ENCODE data around the gene METTL24.
"Not testable (repeated sequence)": the region's sequence is repeated elsewhere in the genome, so short reads cannot be mapped to it uniquely, and the experiment has no call there.

Gene METTL24

DNA sequence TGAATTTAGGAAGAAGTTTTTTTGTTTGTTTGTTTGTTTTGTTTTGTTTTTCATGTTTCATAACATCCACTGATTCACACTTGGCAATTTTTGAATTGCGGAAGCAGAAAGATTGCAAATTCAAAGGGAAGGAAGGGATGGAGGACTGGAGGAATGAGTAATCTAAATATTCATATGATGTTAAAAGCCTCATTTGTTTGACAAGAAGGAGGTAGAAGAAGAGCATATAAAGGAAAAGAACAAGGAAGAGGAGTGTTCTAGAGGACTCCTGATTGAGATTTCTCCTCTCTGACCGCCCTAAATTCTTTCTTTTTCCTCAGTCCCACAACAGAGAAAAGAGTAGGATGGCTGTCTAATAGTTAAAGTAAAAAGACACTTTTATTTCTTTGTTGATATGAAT lies 88.5 kb downstream of the METTL24 start:
- DNase-seq (ENCODE audit: low read depth in 2 of 2): no peak

DNA sequence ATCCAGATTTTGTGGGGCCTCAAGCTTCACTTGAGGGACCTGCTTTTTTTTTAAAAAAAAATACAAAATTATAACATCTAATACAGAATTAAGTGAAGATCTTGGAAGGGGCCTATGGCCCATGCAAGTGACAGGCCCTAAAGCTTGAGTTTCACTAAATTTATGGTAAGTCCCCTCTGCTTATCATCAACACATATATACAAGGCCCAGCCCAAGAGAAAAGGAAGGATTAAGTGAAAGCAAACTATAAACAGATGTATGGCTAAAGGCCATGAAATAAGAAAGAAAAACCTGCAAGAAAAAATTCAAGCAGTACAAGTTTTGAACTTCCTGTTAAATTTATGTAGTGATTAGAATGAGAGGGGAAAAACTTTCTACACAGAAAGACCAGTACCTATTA lies 91.2 kb downstream of the METTL24 start:
- no peak for DNase-seq (ENCODE audit: low read depth in 2 of 2)

DNA sequence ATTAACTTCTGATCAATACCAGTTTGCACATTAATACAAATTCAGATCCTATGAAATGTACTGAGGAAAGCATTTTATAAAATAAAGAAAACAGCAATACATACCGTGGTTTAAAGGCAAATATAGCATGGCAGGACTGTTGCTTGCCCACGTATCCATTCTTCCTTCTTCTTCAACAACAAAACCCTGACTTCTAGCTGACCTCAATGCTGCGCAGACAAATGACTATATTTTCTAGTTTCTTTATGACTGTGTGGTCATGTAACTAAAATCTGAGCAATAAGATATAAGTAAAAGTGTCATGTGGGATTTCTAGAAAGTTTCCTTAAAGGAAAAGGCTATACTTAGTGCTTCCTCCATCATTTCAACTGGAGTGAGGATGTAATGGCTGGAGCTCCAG lies 92.9 kb downstream of the METTL24 start:
- DNase-seq (ENCODE audit: low read depth in 2 of 2): no peak

DNA sequence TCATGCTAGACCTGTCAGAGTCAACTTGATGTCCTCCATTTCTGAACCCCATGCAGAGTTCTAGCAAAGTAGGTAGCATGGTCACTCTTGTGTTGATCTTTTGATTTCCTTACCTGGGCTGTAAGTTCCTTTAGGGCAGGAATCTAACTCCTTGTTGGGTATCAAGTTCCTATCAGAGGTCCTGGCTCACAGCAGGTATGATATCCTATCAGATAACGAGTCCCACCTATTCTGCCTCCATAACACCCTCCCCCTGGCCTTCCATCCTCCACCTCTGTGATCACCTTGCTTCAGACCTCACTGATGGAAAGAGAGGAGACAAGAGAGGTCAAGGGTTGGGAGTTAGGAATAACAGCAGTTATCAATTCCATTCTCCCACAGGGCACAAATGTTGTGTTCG lies 101.8 kb downstream of the METTL24 start:
- no peak for DNase-seq (ENCODE audit: low read depth in 2 of 2)

DNA sequence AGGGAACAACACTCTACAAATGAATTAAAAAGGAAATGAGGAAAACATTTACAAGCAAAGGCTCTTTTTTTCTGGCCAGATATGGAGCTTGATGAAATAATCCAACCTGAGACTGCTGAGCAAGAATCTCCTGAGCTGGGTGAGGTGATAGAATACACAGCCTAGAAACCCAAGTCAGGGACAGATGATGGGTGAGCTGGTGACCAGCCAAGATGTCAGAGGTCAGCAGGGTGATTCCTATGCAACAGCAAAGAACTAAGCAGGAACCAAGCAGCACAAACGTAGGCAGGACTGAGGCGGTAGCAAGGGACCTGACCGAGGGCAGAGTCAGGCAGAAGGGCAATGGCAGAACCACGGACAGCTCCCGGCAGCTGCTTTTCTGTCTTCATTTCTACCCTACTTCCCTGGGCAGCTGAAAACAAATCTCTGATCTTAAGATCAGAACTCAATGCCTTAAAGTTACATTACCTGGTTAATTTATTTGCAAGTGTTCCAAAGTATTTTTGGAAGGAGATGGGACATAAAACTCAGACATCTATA lies 102.9 kb downstream of the METTL24 start:
- DNase-seq (ENCODE audit: low read depth in 2 of 2): no peak

DNA sequence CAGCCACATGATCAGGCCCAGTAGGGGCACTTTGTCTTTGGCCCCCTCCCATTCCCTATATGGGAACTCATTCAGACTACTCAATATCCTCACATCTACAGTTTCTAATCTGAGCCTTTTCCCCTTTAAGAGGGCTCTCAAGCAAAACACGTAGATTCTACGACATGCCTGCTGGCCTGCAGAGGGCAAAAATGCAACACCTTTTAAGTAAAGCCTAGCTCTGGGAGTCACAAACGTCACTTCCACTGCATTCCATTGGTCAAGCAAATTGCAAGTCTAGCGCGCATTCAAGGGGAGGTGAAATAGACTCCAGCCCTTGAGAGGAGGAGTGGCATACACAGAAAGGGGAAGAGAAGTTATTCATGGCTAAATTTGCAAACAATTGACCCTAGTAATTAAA lies 107.3 kb downstream of the METTL24 start:
- DNase-seq (ENCODE audit: low read depth in 2 of 2): no peak

DNA sequence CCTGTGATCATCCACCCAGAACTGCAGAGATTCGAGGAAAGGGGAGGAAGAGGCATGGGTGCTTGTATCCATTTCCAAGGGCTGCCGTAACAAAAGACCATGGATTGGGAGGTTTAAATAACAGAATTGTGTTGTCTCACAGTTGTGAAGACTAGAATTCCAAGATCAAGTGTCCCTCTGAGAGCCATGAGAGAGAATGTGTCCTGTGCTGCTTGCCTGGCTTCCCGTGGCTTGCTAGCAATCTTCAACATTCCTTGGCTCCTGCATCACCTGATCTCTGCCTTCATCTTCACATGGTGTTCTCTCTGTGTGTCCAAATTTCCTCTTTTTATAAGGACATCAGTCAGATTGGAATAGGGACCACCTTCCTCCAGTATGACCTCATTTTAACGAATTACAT lies 108.1 kb downstream of the METTL24 start:
- no peak for DNase-seq (ENCODE audit: low read depth in 2 of 2)

DNA sequence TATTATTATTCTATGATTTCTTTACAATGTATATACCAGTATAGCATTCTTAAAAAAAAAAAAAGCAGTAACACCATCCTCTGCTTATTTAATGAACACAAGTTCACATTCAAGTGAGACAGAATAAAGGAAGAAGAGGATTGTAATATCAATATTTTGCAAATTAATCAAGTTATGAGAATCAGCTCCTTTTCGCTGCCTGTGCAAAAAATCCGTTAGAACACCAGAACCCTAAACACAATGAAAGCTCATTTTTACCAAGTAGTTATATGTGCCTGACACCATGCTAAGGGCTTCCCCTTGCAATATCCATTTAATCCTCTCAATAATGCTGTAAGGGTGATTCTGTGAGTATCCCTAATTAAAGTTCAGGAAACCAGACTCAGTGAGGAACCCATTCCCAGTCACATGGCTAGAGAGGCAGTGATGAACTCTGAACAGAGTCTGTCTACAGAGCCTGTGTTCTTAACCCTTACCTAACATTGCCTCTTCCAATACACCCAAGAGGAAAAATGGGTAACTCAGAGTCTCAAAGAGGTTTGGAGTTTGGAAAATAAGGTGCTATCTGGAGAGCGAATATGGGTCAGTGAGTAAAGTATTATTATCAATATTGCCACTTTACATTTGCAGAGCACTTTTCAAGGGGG lies 111.1 kb downstream of the METTL24 start:
- no peak for DNase-seq (ENCODE audit: low read depth in 2 of 2)

DNA sequence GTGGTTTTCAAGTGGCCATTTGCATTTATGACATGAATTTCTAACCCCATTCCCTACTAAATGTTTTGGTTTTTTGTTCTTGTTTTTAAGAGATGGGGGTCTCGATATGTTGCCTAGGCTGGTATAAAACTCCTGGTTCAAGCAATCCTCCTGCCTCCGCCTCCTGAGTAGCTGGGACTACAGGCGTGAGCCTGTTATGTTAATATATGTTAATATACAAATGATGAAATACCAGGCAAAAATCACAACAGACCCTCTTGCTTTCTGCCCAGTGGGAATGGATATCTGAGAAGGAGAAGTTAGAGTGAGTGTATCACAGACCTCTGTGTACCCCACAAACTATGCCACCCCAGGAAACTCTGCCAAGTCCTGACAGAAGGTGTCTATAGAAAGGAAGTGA lies 111.8 kb downstream of the METTL24 start:
- no peak for DNase-seq (ENCODE audit: low read depth in 2 of 2)

DNA sequence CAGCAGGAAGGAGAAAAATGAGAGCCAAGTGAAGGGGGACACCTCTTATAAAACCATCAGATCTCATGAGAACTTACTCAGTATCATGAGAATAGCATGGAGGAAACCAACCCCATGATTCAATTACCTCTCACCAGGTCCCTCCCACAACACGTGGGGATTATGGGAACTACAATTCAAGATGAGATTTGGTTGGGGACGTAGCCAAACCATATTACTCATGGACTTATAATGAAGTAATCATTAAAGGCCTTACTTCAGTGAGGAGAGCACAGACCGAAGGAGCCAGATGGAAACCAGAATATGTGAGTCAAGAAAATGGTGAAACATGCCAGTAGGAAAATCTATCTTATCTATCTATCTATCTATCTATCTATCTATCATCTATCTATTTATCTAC lies 113.5 kb downstream of the METTL24 start:
- DNase-seq (ENCODE audit: low read depth in 2 of 2): not testable (repeated sequence)

DNA sequence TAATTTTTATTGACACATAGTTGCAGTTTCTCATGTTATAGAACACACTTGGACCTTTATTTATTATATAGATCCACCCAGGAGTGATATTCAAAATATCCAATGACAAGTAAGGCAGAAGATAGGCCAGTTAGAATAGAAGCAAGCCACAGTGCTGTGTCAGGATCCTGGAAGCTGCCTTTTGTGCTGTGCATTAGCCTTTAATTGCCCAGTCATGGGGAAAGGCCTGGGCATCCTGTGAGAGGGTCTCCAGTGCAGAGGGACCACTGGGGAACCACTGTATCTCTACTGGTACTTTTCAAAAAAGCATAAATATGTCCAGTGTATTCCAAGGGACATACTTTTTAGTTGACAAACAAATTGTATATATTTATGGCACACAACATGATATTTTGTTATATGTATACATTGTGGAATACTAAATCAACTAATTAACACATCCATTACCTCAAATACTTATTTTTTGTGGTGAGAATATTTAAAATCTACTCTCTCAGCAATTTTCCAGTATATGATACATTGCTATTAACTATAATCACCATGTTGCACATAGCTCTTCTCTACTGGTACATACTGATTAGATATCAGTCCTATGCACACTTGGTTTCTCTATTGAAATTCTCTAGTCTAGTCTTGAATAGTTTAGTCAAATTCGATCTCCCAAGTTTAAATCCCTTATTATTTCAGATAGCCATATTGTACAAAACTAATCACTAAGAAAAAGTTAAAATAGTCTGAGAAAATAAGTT lies 118.4 kb downstream of the METTL24 start:
- DNase-seq (ENCODE audit: low read depth in 2 of 2): no peak

DNA sequence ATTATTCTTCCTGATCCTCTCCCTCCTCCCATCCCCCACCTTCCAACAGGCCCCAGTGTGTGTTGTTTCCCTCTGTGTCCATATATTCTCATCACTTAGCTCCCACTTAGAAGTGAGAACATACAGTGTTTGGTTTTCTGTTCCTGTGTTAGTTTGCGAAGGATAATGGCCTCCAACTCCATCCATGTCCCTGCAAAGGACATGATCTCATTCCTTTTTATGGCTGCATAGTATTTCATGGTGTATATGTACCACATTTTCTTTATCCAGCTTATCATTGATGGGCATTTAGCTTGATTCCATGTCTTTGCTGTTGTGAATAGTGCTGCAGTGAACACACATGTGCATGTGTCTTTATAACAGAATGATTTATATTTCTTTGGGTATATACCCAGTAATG lies 122.1 kb downstream of the METTL24 start:
- DNase-seq (ENCODE audit: low read depth in 2 of 2): not testable (repeated sequence)

DNA sequence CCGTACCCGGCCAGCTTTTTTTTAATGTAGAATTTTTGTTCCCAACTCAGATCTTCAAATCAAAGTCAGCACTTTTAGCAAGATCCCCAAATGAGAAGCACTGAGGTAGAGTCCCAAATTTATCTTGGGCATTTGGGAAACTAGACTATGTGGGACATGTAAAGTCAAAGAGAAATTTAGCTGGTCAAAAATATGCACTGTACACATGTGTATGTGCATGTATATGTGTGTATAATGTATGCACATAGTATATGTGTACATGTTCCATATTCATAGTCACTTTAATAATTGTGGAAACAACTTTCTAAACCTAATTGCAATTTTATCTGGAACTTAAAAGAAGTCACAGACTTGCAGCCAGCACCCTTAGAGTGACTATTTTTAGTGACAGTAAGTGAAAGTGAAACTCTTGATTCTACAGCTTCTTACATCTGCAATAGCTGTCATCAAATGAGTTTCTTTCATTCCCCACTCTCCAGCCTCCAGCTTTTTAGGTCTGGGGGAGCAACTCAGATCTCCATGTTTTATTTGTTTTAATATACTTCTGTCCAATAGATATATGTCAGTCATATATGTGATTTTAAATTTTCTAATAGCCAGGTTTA lies 124.3 kb downstream of the METTL24 start:
- DNase-seq (ENCODE audit: low read depth in 2 of 2): no peak

DNA sequence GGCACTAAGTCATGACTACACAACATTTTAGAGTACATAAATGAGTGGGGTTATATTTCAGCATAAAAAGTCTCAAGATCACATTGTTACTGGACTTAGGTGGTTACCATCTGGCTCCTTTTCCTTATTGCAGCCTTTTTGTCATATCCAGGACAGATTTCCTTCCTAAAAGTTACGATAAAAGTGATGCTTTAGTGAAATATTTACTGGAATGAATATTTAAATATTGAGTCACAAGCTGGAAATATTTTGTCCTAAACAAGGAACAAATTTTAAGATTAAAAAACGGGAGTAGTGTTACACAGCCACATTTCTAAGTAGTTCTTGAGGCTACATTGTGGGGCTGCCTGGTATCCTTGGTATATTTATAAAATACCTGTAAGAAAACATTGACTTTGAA lies 125.7 kb downstream of the METTL24 start:
- no peak for DNase-seq (ENCODE audit: low read depth in 2 of 2)

DNA sequence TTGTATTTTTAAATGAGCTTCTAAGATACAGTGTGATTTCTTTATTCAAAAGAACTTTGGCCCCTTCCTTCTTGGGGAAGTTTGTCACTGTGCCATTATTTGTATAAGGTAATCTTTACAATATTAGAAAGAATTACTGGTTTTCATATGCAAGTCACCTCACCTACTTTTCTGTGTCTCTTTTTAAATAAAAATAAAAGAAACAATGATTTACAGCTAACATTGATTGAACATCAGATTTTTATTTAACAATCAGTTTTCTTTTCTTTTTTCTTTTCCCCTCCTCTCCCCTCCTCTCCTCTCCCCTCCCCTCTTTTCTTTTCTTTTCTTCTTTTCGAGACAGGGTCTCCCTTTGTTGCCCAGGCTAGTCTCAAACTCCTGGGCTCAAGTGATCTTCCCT lies 131.9 kb downstream of the METTL24 start:
- no peak for DNase-seq (ENCODE audit: low read depth in 2 of 2)

DNA sequence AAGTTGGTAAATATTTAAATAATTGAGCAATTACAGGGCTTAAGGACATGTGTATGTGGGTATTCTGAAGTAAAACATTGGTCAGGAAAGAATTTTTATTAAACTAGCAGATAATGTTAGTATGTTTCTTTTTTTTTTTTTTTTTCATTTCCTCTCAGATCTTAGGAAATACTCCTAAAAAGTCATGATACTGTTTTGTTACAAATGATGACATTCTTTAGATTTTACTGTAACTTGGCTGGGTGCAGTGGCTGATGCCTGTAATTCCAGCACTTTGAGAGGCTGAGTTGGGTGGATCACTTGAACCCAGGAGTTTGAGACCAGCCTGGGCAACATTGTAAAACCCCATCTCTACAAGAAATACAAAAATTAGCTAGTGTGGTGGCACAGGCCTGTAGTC lies 136.4 kb downstream of the METTL24 start:
- DNase-seq (ENCODE audit: low read depth in 2 of 2): no peak

DNA sequence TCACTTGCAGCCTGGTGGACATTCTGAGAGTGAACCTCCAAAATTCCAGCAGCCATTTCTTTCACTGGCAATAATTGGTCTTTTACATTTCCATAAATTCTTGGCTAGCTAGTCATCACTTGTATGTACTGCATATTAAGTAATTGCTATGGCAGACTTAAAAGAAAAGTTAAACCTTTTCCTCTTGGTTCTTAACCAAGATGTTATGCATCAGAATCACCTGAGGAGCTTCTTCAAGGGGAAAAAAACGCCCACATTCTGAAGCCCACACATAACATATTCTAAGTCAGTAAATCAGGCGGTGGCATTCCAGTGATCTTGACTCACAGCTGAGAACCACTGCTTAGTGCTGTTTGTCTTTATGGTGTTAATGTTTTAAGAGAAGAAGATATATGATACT lies 140.9 kb downstream of the METTL24 start:
- DNase-seq (ENCODE audit: low read depth in 2 of 2): no peak

DNA sequence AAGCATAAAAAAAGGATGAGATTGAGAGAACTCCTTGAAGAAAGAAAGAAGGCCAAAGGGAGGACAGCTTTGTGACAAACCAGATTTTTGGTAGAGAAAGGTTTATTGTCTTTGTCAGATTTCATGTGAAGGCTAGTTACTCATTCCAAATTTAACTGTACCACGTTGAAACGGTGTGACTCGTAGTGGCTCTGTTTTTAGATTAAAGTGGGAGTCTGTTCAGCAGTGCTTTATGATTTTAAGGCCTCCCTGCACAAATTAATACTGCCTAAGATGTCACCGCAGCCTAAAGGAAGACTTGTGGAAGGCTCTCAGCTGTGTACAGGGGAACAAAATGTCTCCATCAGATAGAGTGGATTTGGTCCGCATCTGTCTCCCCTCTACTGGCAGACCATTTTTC lies 142.0 kb downstream of the METTL24 start:
- DNase-seq (ENCODE audit: low read depth in 2 of 2): no peak

DNA sequence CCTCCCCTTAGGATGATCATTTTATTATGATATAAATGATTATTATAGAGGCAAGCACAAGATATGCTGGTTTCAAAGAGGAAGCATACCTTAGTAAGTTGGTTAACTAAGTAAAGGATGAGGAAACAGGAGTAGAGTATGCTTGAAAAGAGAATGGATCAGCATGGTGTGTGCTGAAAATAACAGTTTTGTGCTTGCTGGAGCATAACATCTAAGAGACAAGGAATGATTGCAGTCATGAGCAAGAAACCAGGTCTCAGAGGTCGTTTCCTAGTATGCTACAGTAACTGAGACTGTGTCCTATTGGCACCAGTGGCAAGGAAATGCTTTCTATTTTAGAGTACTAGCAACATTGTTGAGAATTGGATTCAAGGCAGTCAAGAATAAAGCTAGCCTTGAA lies 143.8 kb downstream of the METTL24 start:
- no peak for DNase-seq (ENCODE audit: low read depth in 2 of 2)

DNA sequence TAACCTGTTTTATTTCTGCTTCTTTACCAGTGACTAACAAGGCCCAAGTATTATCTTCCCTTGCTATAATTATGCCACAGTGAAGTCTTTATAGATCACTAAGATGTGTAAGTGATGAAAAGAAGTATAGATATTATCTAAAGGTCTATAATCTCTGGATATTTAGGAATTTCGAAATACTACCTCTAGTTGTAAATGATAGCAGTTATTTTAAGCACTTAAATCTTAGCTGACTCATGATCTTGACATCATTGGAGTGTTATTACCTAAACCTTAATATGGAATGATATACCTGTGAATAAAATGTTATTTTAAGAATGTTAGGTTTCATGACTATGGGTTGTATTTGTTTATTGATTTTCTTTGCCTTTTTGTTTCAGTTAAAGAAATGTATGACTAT lies 146.4 kb downstream of the METTL24 start:
- no peak for DNase-seq (ENCODE audit: low read depth in 2 of 2)

DNA sequence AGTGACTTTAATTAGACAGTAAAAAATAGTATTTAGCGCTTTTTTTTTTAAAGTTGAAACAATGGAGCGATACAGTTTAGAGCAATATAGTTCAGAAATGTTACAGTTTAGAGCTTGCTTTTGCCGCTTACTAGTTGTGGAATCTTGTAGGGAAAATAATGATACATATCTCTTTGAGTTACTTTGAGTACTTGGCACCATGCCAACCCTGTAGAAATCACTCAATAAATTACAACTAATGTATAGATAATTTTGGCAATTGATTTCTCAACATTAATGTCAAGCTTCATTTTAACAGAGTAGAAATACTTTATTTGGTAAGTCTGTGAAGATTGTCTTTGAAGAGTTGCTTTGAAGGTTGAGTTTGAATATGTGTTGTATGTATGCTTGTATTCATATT lies 150.5 kb downstream of the METTL24 start:
- DNase-seq (ENCODE audit: low read depth in 2 of 2): no peak

DNA sequence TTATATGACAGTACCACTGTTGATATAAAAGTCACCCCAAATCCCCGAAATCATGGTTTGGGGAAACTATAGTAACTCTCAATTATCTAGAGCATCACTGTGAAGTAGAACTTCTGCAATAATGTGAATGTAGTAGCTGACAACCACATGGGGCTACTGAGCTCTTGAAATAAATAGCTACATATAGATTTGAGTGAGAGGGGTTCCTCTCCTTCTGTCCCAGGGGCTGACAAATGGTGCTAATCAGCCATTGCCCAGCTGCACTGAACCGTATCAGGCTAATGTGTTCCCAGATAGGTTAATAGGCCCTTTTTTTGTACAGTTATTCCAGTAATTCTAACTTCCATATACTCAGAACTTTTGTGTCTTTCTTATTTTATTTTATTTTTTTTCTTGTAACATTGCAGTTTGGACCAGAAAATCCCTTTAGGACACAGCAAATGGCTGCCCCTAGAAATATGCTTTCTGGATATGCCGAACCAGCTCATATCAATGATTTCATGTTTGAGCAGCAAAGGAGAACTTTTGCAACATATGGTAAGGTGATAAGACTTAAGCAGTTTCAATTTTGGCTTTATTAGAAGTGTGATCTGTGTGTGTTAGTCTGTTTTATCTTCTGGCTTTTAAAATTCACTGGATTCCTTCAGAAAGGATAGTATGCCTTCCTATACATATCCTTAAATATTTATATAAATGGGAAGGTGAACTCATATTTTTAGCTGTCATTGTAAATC lies 156.8 kb downstream of the METTL24 start:
- no peak for DNase-seq (ENCODE audit: low read depth in 2 of 2)

Measured in stimulated activated CD4-positive, alpha-beta T cell treated with anti-CD3 and anti-CD28 coated beads, Interleukin-1b, Interleukin-23, amount 100 ng/mL, for 4 hours (primary cell).